Muscle of leg (tissue), 11 donors: ENCODE data around the gene FOXR1. TPM values are rescaled to one million over a fixed set of nuclear protein-coding genes. Genes with fewer than 3 reads are reported as not detected.
"Not testable (repeated sequence)": the region's sequence is repeated elsewhere in the genome, so short reads cannot be mapped to it uniquely, and the experiment has no call there.

Experiments
- DNase-seq: peaks from one replicate; pipeline ENCODE4 v3.0.0; 2013
- H3K27ac ChIP-seq: one replicate; pipeline ENCODE4 v1.5.1; 2013; ENCODE audit warnings: mild to moderate bottlenecking, low read length, control low read depth
- H3K27me3 ChIP-seq: one replicate; pipeline ENCODE4 v1.6.1; 2013; ENCODE audit warnings: low read length; ENCODE audit not compliant: control insufficient read depth, insufficient read depth
- H3K36me3 ChIP-seq: one replicate; pipeline ENCODE4 v1.6.1; 2013; ENCODE audit warnings: low read length; ENCODE audit not compliant: control insufficient read depth, insufficient read depth
- H3K4me1 ChIP-seq: one replicate; pipeline ENCODE4 v1.6.1; 2013; ENCODE audit warnings: low read length; ENCODE audit not compliant: control insufficient read depth, insufficient read depth
- H3K4me3 ChIP-seq: one replicate; pipeline ENCODE4 v1.5.1; 2013; ENCODE audit warnings: low read length, control low read depth
- H3K9me3 ChIP-seq: replicated peaks from 2 replicates; pipeline ENCODE4 v1.6.1; 2013; ENCODE audit warnings: low read depth, low read length; ENCODE audit not compliant: control insufficient read depth
- WGBS: methylation state at CpG from one replicate; pipeline ENCODE4 v1.1.5; 2013; ENCODE audit warnings: missing lambda C conversion rate; ENCODE audit not compliant: insufficient coverage; 5-methylcytosine and 5-hydroxymethylcytosine counted together
- polyA plus RNA-seq, 8 donors: library from polyadenylated mRNA; unstranded; fragments of 120-200 nt; gene quantifications; one replicate each; pipeline versions ENCODE4 v1.2.1 to v1.2.3, GENCODE V29; 2013; ENCODE audit warnings: inconsistent platforms in 1 of 8, low replicate concordance in 1 of 8; ENCODE audit not compliant: insufficient read length in 8 of 8, insufficient read depth in 1 of 8
- total RNA-seq: library from RNA; stranded (reverse); fragments of 120-200 nt; gene quantifications from one replicate; pipeline ENCODE4 v1.2.4, GENCODE V29; 2013

Gene FOXR1
- total and polyA plus RNA-seq, 9 donors, result not detected

- WGBS, result 62% methylated on average over 7 of the region's 8 CpGs
- Histone ChIP-seq H3K27ac (no peak overlapping the region), H3K4me1 (peaks cover 18% of the 10 kb centered on the region)
Measured at GRCh38 chr11:119015054-119015611, 43.6 kb downstream of the FOXR1 start.

GRCh38 chr11:119016216-119017009 lies 44.9 kb downstream of the FOXR1 start:
- 58% methylated on average over 10 of the region's 14 CpGs for WGBS
- Histone ChIP-seq H3K27me3 (no peaks in the 10 kb centered on the region), H3K4me3 (no peak overlapping the region), H3K36me3 (peaks cover 58% of the 10 kb centered on the region), H3K27ac (no peak overlapping the region), H3K4me1 (peaks cover 18% of the 10 kb centered on the region), H3K9me3 (no peaks in the 10 kb centered on the region)
- no peak for DNase-seq

More at GRCh38 chr11:119015054-119015611, 43.6 kb downstream of the FOXR1 start:
- Histone ChIP-seq H3K4me3 (no peak overlapping the region), H3K36me3 (peaks cover 60% of the 10 kb centered on the region), H3K9me3 (no peaks in the 10 kb centered on the region), H3K27me3 (no peaks in the 10 kb centered on the region)
- no peak for DNase-seq

- Histone ChIP-seq H3K4me1 (peaks cover 18% of the 10 kb centered on the region), H3K27ac (peak overlapping the region; percentile 98), H3K36me3 (peaks cover 58% of the 10 kb centered on the region), H3K4me3 (peak overlapping the region; percentile 90)
- H3K27me3 ChIP-seq, DNase-seq, H3K9me3 ChIP-seq: not testable (repeated sequence)
- WGBS, result 0% methylated on average over 4 of the region's 10 CpGs
Measured at GRCh38 chr11:119017377-119017776, 45.8 kb downstream of the FOXR1 start.

GRCh38 chr11:119018074-119018938 lies 46.7 kb downstream of the FOXR1 start, which contains the start of the genes RPS25 and TRAPPC4:
RPS25 (minus strand) TSS chr11:119018343; CDS start chr11:119018284, 59 bp downstream.
TRAPPC4 (plus strand) TSS chr11:119018766; CDS start chr11:119018796, 30 bp downstream.
- Histone ChIP-seq H3K4me3 (peak within 1 kb of the TSS; percentile 90), H3K27me3 (no peaks in the 10 kb centered on the region), H3K27ac (peak within 1 kb of the TSS; percentile 98), H3K9me3 (no peaks in the 10 kb centered on the region), H3K4me1 (peaks cover 18% of the 10 kb centered on the region), H3K36me3 (peaks cover 59% of the 10 kb centered on the region)
- DNase-seq, result peak; percentile 99
- WGBS, result under 1% methylated on average over 63 of the region's 63 CpGs

- Histone ChIP-seq H3K36me3 (peaks cover 61% of the 10 kb centered on the region), H3K9me3 (no peaks in the 10 kb centered on the region), H3K4me1 (peaks cover 18% of the 10 kb centered on the region), H3K27me3 (no peaks in the 10 kb centered on the region), H3K4me3 (no peak overlapping the region), H3K27ac (no peak overlapping the region)
- DNase-seq, result no peak
- WGBS, result 75% methylated on average over 1 of the region's 2 CpGs
Measured at GRCh38 chr11:119019996-119020395, 48.4 kb downstream of the FOXR1 start.

- Histone ChIP-seq H3K9me3 (no peaks in the 10 kb centered on the region), H3K27ac (no peak overlapping the region), H3K36me3 (peaks cover 59% of the 10 kb centered on the region), H3K27me3 (no peaks in the 10 kb centered on the region), H3K4me3 (no peak overlapping the region), H3K4me1 (peaks cover 13% of the 10 kb centered on the region)
- no peak for DNase-seq
- WGBS, result 98% methylated on average over 4 of the region's 5 CpGs
Measured at GRCh38 chr11:119021631-119022030, 50.1 kb downstream of the FOXR1 start.

- H3K27ac ChIP-seq, result no peak overlapping the region
- no peak for DNase-seq
- peaks cover 76% of the 10 kb centered on the region for H3K36me3 ChIP-seq
- H3K4me3 ChIP-seq, result no peak overlapping the region
- H3K9me3 ChIP-seq, result no peaks in the 10 kb centered on the region
- no peaks in the 10 kb centered on the region for H3K27me3 ChIP-seq
- peaks cover 19% of the 10 kb centered on the region for H3K4me1 ChIP-seq
Measured at GRCh38 chr11:119023741-119024140, 52.2 kb downstream of the FOXR1 start.

GRCh38 chr11:119024430-119025098 lies 53.0 kb downstream of the FOXR1 start:
- WGBS, result 67% methylated on average over 14 of the region's 15 CpGs
- Histone ChIP-seq H3K4me3 (no peak overlapping the region), H3K4me1 (peaks cover 19% of the 10 kb centered on the region), H3K36me3 (peaks cover 76% of the 10 kb centered on the region), H3K27me3 (no peaks in the 10 kb centered on the region), H3K9me3 (no peaks in the 10 kb centered on the region), H3K27ac (peak overlapping the region; percentile 35)
- peak; percentile 27 for DNase-seq

- no peaks in the 10 kb centered on the region for H3K9me3 ChIP-seq
- DNase-seq, result no peak
- peaks cover 73% of the 10 kb centered on the region for H3K36me3 ChIP-seq
- H3K4me3 ChIP-seq, result no peak overlapping the region
- WGBS, result 53% methylated on average over 2 of the region's 5 CpGs
- no peaks in the 10 kb centered on the region for H3K27me3 ChIP-seq
- H3K27ac ChIP-seq, result peak overlapping the region; percentile 35
- peaks cover 19% of the 10 kb centered on the region for H3K4me1 ChIP-seq
Measured at GRCh38 chr11:119025099-119025473, 53.5 kb downstream of the FOXR1 start.
